Esophagus mucosa (tissue), 1 donor: ENCODE results near the gene GARNL3. TPM values are rescaled to one million over a fixed set of nuclear protein-coding genes. Genes with fewer than 3 reads are reported as not detected.

ENCODE experiments used
- ATAC-seq: fragments of 200-7000 bp; cut with Tn5 transposase; one replicate; pipeline ENCODE4 v1.9.1; 2020
- total RNA-seq: library from RNA; stranded (reverse); gene quantifications from one replicate; pipeline ENCODE4 v1.2.4, GENCODE V29; 2023
- donor health status: DM: yes; HTN: yes; CAD: no.

The GARNL3 gene
- 3.1 TPM for total RNA-seq

- ATAC-seq, result no peak
Observed at GRCh38 chr9:127264462-127265219, at the start of gene GARNL3. Gene GARNL3, plus strand, starts transcription at chr9:127264774. Its CDS starts 104 bp downstream, at chr9:127264878.

- ATAC-seq, result no peak
Observed at GRCh38 chr9:127215268-127216209, 49.0 kb upstream of the GARNL3 start.

- ATAC-seq, result peak; percentile 57
Observed at GRCh38 chr9:127216210-127216887, 48.2 kb upstream of the GARNL3 start.

GRCh38 chr9:127216888-127217217, 47.7 kb upstream of the GARNL3 start:
- no peak for ATAC-seq

GRCh38 chr9:127218818-127219217, 45.8 kb upstream of the GARNL3 start:
- no peak for ATAC-seq

- no peak for ATAC-seq
Observed at GRCh38 chr9:127219520-127219919, 45.1 kb upstream of the GARNL3 start.

GRCh38 chr9:127221695-127222094, 42.9 kb upstream of the GARNL3 start:
- no peak for ATAC-seq

- ATAC-seq, result no peak
Observed at GRCh38 chr9:127222388-127223095, 42.0 kb upstream of the GARNL3 start.

GRCh38 chr9:127223266-127223665, 41.3 kb upstream of the GARNL3 start:
- no peak for ATAC-seq

- no peak for ATAC-seq
Observed at GRCh38 chr9:127223810-127224177, 40.8 kb upstream of the GARNL3 start.

- ATAC-seq, result peak; percentile 85
Observed at GRCh38 chr9:127224178-127224882, 40.2 kb upstream of the GARNL3 start.

- peak; percentile 96 for ATAC-seq
Observed at GRCh38 chr9:127224883-127225739, 39.5 kb upstream of the GARNL3 start.

GRCh38 chr9:127225801-127226625, 38.6 kb upstream of the GARNL3 start:
- no peak for ATAC-seq

- no peak for ATAC-seq
Observed at GRCh38 chr9:127229691-127230417, 34.7 kb upstream of the GARNL3 start.

- ATAC-seq, result no peak
Observed at GRCh38 chr9:127231666-127232065, 32.9 kb upstream of the GARNL3 start.

- no peak for ATAC-seq
Observed at GRCh38 chr9:127232833-127233549, 31.6 kb upstream of the GARNL3 start.

- ATAC-seq, result no peak
Observed at GRCh38 chr9:127233550-127233949, 31.0 kb upstream of the GARNL3 start.

- no peak for ATAC-seq
Observed at GRCh38 chr9:127233989-127234388, 30.6 kb upstream of the GARNL3 start.

- ATAC-seq, result peak; percentile 92
Observed at GRCh38 chr9:127237801-127238200, 26.8 kb upstream of the GARNL3 start.
